ENCODE data around the gene KRTAP12-2. TPM values are rescaled to one million over a fixed set of nuclear protein-coding genes. Genes with fewer than 3 reads are reported as not detected.
"Not testable (repeated sequence)": the region's sequence is repeated elsewhere in the genome, so short reads cannot be mapped to it uniquely, and the experiment has no call there.

Gene KRTAP12-2
- total RNA-seq, 1 experiment from 2014 or later = 1.8 TPM

GRCh38 chr21:44664691-44665090 lies 2.0 kb downstream of the KRTAP12-2 start:
- H3K36me3 ChIP-seq (ENCODE audit: insufficient read depth, low read length, poor library complexity, severe bottlenecking) = no peaks in the 10 kb centered on the region
- intact Hi-C loops (cut with micrococcal nuclease; ENCODE audit: unreplicated experiment) = no loop called here
- H3K4me3 ChIP-seq (ENCODE audit: low read depth, low read length, poor library complexity, severe bottlenecking) = no peak overlapping the region
- H3K9me3 ChIP-seq (ENCODE audit: low read depth, low read length, poor library complexity, severe bottlenecking) = peaks cover 4% of the 10 kb centered on the region
- TF ChIP-seq EZH2 (IDR thresholded peaks at IDR 0.05; ENCODE audit: borderline replicate concordance, low read depth, low read length, poor library complexity, severe bottlenecking) = no peak
- TF ChIP-seq CTCF (conservative IDR thresholded peaks at IDR 0.05; ENCODE audit: low read depth, low read length) = no peak
- H3K4me1 ChIP-seq (ENCODE audit: insufficient read depth, low read length, poor library complexity, severe bottlenecking) = no peaks in the 10 kb centered on the region
- ChIA-PET CTCF (no interaction called here), POLR2A (ENCODE audit: low non-redundant PET) (no interaction called here)
- H3K27me3 ChIP-seq (replicated peaks; ENCODE audit: insufficient read depth, low read depth, low read length, poor library complexity) = no peaks in the 10 kb centered on the region
- no peak overlapping the region for H3K27ac ChIP-seq (ENCODE audit: low read depth, low read length, poor library complexity, severe bottlenecking)
- no peak for DNase-seq (ENCODE audit: low spot score)
- BruUV-seq (replicated peaks) = no TSS peak

- H3K9me3 ChIP-seq (ENCODE audit: low read depth, low read length, poor library complexity, severe bottlenecking); intact Hi-C loops (cut with micrococcal nuclease; ENCODE audit: unreplicated experiment); H3K36me3 ChIP-seq (ENCODE audit: insufficient read depth, low read length, poor library complexity, severe bottlenecking); H3K27ac ChIP-seq (ENCODE audit: low read depth, low read length, poor library complexity, severe bottlenecking); H3K27me3 ChIP-seq (replicated peaks; ENCODE audit: insufficient read depth, low read depth, low read length, poor library complexity); CTCF ChIA-PET; H3K4me1 ChIP-seq (ENCODE audit: insufficient read depth, low read length, poor library complexity, severe bottlenecking); BruUV-seq (replicated peaks); H3K4me3 ChIP-seq (ENCODE audit: low read depth, low read length, poor library complexity, severe bottlenecking); POLR2A ChIA-PET (ENCODE audit: low non-redundant PET); DNase-seq (ENCODE audit: low spot score): not testable (repeated sequence)
These were observed 5.2 kb downstream of the KRTAP12-2 start for GRCh38 chr21:44661567-44661966.

- no peak overlapping the region for H3K4me3 ChIP-seq (ENCODE audit: low read depth, low read length, poor library complexity, severe bottlenecking)
- no peaks in the 10 kb centered on the region for H3K27me3 ChIP-seq (replicated peaks; ENCODE audit: insufficient read depth, low read depth, low read length, poor library complexity)
- no peak for DNase-seq (ENCODE audit: low spot score)
- no peaks in the 10 kb centered on the region for H3K9me3 ChIP-seq (ENCODE audit: low read depth, low read length, poor library complexity, severe bottlenecking)
- no peaks in the 10 kb centered on the region for H3K36me3 ChIP-seq (ENCODE audit: insufficient read depth, low read length, poor library complexity, severe bottlenecking)
- TF ChIP-seq CTCF (conservative IDR thresholded peaks at IDR 0.05; ENCODE audit: low read depth, low read length) = no peak
- no peak for TF ChIP-seq EZH2 (IDR thresholded peaks at IDR 0.05; ENCODE audit: borderline replicate concordance, low read depth, low read length, poor library complexity, severe bottlenecking)
- ChIA-PET CTCF (no interaction called here), POLR2A (ENCODE audit: low non-redundant PET) (no interaction called here)
- no TSS peak for BruUV-seq (replicated peaks)
- intact Hi-C loops (cut with micrococcal nuclease; ENCODE audit: unreplicated experiment) = no loop called here
- H3K4me1 ChIP-seq (ENCODE audit: insufficient read depth, low read length, poor library complexity, severe bottlenecking) = no peaks in the 10 kb centered on the region
- no peak overlapping the region for H3K27ac ChIP-seq (ENCODE audit: low read depth, low read length, poor library complexity, severe bottlenecking)
These were observed 7.7 kb downstream of the KRTAP12-2 start for GRCh38 chr21:44658913-44659595.

- CTCF ChIA-PET = no interaction called here
- Histone ChIP-seq H3K4me1 (ENCODE audit: insufficient read depth, low read length, poor library complexity, severe bottlenecking) (no peaks in the 10 kb centered on the region), H3K27me3 (replicated peaks; ENCODE audit: insufficient read depth, low read depth, low read length, poor library complexity) (no peaks in the 10 kb centered on the region), H3K9me3 (ENCODE audit: low read depth, low read length, poor library complexity, severe bottlenecking) (no peaks in the 10 kb centered on the region), H3K27ac (ENCODE audit: low read depth, low read length, poor library complexity, severe bottlenecking) (no peak overlapping the region), H3K4me3 (ENCODE audit: low read depth, low read length, poor library complexity, severe bottlenecking) (no peak overlapping the region), H3K36me3 (ENCODE audit: insufficient read depth, low read length, poor library complexity, severe bottlenecking) (no peaks in the 10 kb centered on the region)
- DNase-seq (ENCODE audit: low spot score) = no peak
- TF ChIP-seq CTCF (conservative IDR thresholded peaks at IDR 0.05; ENCODE audit: low read depth, low read length) (no peak), EZH2 (IDR thresholded peaks at IDR 0.05; ENCODE audit: borderline replicate concordance, low read depth, low read length, poor library complexity, severe bottlenecking) (no peak)
- no TSS peak for BruUV-seq (replicated peaks)
- intact Hi-C loops (cut with micrococcal nuclease; ENCODE audit: unreplicated experiment) = no loop called here
- POLR2A ChIA-PET (ENCODE audit: low non-redundant PET) = no interaction called here
These were observed 8.2 kb downstream of the KRTAP12-2 start for GRCh38 chr21:44658541-44658910.

Data from A673 (cell line).